Upper lobe of right lung (tissue), 1 donor: ENCODE data around the gene RASSF7. TPM values are rescaled to one million over a fixed set of nuclear protein-coding genes. Genes with fewer than 3 reads are reported as not detected.

Experiments
- ATAC-seq: fragments of 200-7000 bp; cut with Tn5 transposase; one replicate; pipeline ENCODE4 v1.9.1; 2020; ENCODE audit warnings: mild to moderate bottlenecking, moderate library complexity
- DNase-seq: peaks from one replicate; pipeline ENCODE4 v3.0.0-alpha.2; 2020
- H3K27ac ChIP-seq: fragments of 200-600 bp; one replicate; pipeline ENCODE4 v1.8.0; 2022
- H3K27me3 ChIP-seq: fragments of 200-600 bp; one replicate; pipeline ENCODE4 v1.8.0; 2022; ENCODE audit warnings: mild to moderate bottlenecking
- H3K36me3 ChIP-seq: fragments of 200-600 bp; one replicate; pipeline ENCODE4 v1.8.0; 2022
- H3K4me1 ChIP-seq: fragments of 200-600 bp; one replicate; pipeline ENCODE4 v1.8.0; 2022
- H3K4me3 ChIP-seq: fragments of 200-600 bp; one replicate; pipeline ENCODE4 v1.8.0; 2022; ENCODE audit warnings: mild to moderate bottlenecking
- H3K9me3 ChIP-seq: fragments of 200-600 bp; one replicate; pipeline ENCODE4 v1.8.0; 2022
- CTCF ChIP-seq: fragments of 200-600 bp; IDR thresholded peaks from one replicate; pipeline ENCODE4 v1.8.0; 2022; ENCODE audit warnings: antibody characterized with exemption
- intact Hi-C: fragments of 100-400 bp; cut with DNase I; formaldehyde crosslinking; loops from one replicate; pipeline ENCODE4 v1.11.0; 2022
- total RNA-seq: library from RNA; stranded (reverse); fragmentation: NEBNext Ultra II Directional; extraction: Animal tissue kit (Norgen Biotek cat#: 25700); gene quantifications from one replicate; pipeline ENCODE4 v1.2.1, GENCODE V29; 2021
- donor health status: DM: no; HTN: yes; CAD: no; lungs with severe emphysema.

The RASSF7 gene
- total RNA-seq, 1 donor from 2014 or later, result 76.7 TPM

GRCh38 chr11:575996-576768, 15.4 kb downstream of the RASSF7 start, which contains the start of gene PHRF1:
Gene PHRF1 (plus strand): TSS chr11:576470. CDS start chr11:581513, 5,043 bp downstream.
- H3K4me1 ChIP-seq, result peaks cover 32% of the 10 kb centered on the region
- intact Hi-C loops, result no loop called here
- H3K9me3 ChIP-seq, result no peaks in the 10 kb centered on the region
- DNase-seq (peak; percentile 99), ATAC-seq (peak; percentile 91)
- peak within 1 kb of the TSS; percentile 89 for H3K4me3 ChIP-seq
- H3K36me3 ChIP-seq, result no peaks in the 10 kb centered on the region
- TF ChIP-seq CTCF, result no peak
- peak within 1 kb of the TSS; percentile 97 for H3K27ac ChIP-seq
- no peaks in the 10 kb centered on the region for H3K27me3 ChIP-seq

- Histone ChIP-seq H3K27ac (peak overlapping the region; percentile 71), H3K4me3 (peak overlapping the region; percentile 89), H3K27me3 (no peaks in the 10 kb centered on the region), H3K36me3 (peaks cover 7% of the 10 kb centered on the region), H3K9me3 (no peaks in the 10 kb centered on the region), H3K4me1 (peaks cover 32% of the 10 kb centered on the region)
- ATAC-seq (no peak), DNase-seq (no peak)
- intact Hi-C loops, result no loop called here
- TF ChIP-seq CTCF, result no peak
Observed at GRCh38 chr11:576811-577610, 16.2 kb downstream of the RASSF7 start.

- Histone ChIP-seq H3K4me3 (peak overlapping the region; percentile 89), H3K27me3 (no peaks in the 10 kb centered on the region), H3K36me3 (peaks cover 12% of the 10 kb centered on the region), H3K27ac (no peak overlapping the region), H3K4me1 (peaks cover 32% of the 10 kb centered on the region), H3K9me3 (no peaks in the 10 kb centered on the region)
- TF ChIP-seq CTCF, result no peak
- intact Hi-C loops, result no loop called here
- no peak for DNase-seq
- no peak for ATAC-seq
Observed at GRCh38 chr11:577611-577894, 16.8 kb downstream of the RASSF7 start.

- peaks cover 26% of the 10 kb centered on the region for H3K4me1 ChIP-seq
- no peak for TF ChIP-seq CTCF
- no peaks in the 10 kb centered on the region for H3K27me3 ChIP-seq
- peaks cover 19% of the 10 kb centered on the region for H3K36me3 ChIP-seq
- peak overlapping the region; percentile 89 for H3K4me3 ChIP-seq
- no peak overlapping the region for H3K27ac ChIP-seq
- H3K9me3 ChIP-seq, result no peaks in the 10 kb centered on the region
- DNase-seq, result no peak
- ATAC-seq, result no peak
- intact Hi-C loops, result no loop called here
Observed at GRCh38 chr11:578276-579035, 17.7 kb downstream of the RASSF7 start.

GRCh38 chr11:579830-580601, 19.2 kb downstream of the RASSF7 start:
- DNase-seq (no peak), ATAC-seq (no peak)
- no peak overlapping the region for H3K4me3 ChIP-seq
- no peak overlapping the region for H3K27ac ChIP-seq
- intact Hi-C loops, result no loop called here
- no peak for TF ChIP-seq CTCF
- peaks cover 24% of the 10 kb centered on the region for H3K4me1 ChIP-seq
- H3K36me3 ChIP-seq, result peaks cover 35% of the 10 kb centered on the region
- H3K27me3 ChIP-seq, result no peaks in the 10 kb centered on the region
- H3K9me3 ChIP-seq, result no peaks in the 10 kb centered on the region
